H1 (cell line): ENCODE measurements around the gene ADNP. TPM values are rescaled to one million over a fixed set of nuclear protein-coding genes. Genes with fewer than 3 reads are reported as not detected.

Experiments used
- CTCF ChIA-PET: fragments of 300-600 bp; sonication (Branson Sonifier 250); formaldehyde crosslinking; loops from one replicate; lab custom pipeline; 2021; ENCODE audit not compliant: partially characterized antibody; lab: Charles Lee
- POLR2A ChIA-PET: fragments of 300-600 bp; sonication (Branson Sonifier 250); formaldehyde crosslinking; loops from one replicate; lab custom pipeline; 2021; ENCODE audit warnings: inconsistent platforms; ENCODE audit not compliant: partially characterized antibody; lab: Charles Lee
- DNase-seq, 2 experiments: peaks; one replicate each; pipeline versions ENCODE4 v3.0.0 to v3.0.0-alpha.2; 2010 to 2022; ENCODE audit warnings: low spot score in 2 of 2, low read depth in 1 of 2, mixed read lengths in 1 of 2
- FAIRE-seq: peaks from 2 replicates; lab custom pipeline; 2011; peaks lifted over from hg19 to GRCh38; lab: Jason Lieb, UNC
- H2AFZ ChIP-seq: 2 replicates; pipeline ENCODE4 v1.8.1; 2012; ENCODE audit warnings: low read length, inconsistent platforms
- H2AK5ac ChIP-seq: 2 replicates; pipeline ENCODE4 v1.6.1; 2013; ENCODE audit warnings: low read depth, low read length
- H2BK120ac ChIP-seq: replicated peaks from 2 replicates; pipeline ENCODE3; 2013; ENCODE audit warnings: low read depth, low read length, inconsistent platforms
- H2BK12ac ChIP-seq: 2 replicates; pipeline ENCODE4 v1.6.1; 2013; ENCODE audit warnings: low read depth, low read length
- H2BK15ac ChIP-seq: 2 replicates; pipeline ENCODE4 v1.6.1; 2013; ENCODE audit warnings: low read length
- H2BK20ac ChIP-seq: 2 replicates; pipeline ENCODE4 v1.6.1; 2013; ENCODE audit warnings: low read length
- H2BK5ac ChIP-seq: 2 replicates; pipeline ENCODE4 v1.6.1; 2013; ENCODE audit warnings: low read depth, low read length
- H3K14ac ChIP-seq: 2 replicates; pipeline ENCODE4 v1.6.1; 2013; ENCODE audit warnings: inconsistent platforms; ENCODE audit not compliant: insufficient read length
- H3K18ac ChIP-seq: 2 replicates; pipeline ENCODE4 v1.6.1; 2013; ENCODE audit warnings: low read length; ENCODE audit errors: extremely low read depth
- H3K23ac ChIP-seq: 2 replicates; pipeline ENCODE4 v1.6.1; 2013; ENCODE audit warnings: inconsistent platforms; ENCODE audit not compliant: insufficient read length
- H3K23me2 ChIP-seq: 2 replicates; pipeline ENCODE4 v1.6.1; 2013; ENCODE audit warnings: low read depth, low read length
- H3K27ac ChIP-seq: 2 replicates; pipeline ENCODE4 v1.6.1; 2011; ENCODE audit warnings: low read depth, low read length, inconsistent platforms
- H3K27me3 ChIP-seq, 4 experiments: replicated peaks in 1 of 4; 1 replicate in 1 of 4; 2 replicates in 3 of 4; pipeline versions ENCODE4 v1.6.1 to v1.8.1; 2011 to 2013; ENCODE audit warnings: low read length in 3 of 4, mild to moderate bottlenecking in 3 of 4, inconsistent platforms in 2 of 4, mixed read lengths in 2 of 4, moderate library complexity in 1 of 4; ENCODE audit not compliant: control insufficient read depth in 3 of 4, insufficient read depth in 3 of 4; ENCODE audit errors: extremely low read depth in 1 of 4
- H3K36me3 ChIP-seq, 4 experiments: 2 replicates each; pipeline versions ENCODE4 v1.6.1 to v1.8.1; 2011 to 2013; ENCODE audit warnings: mild to moderate bottlenecking in 4 of 4, low read length in 3 of 4, moderate library complexity in 2 of 4, control low read depth in 1 of 4, inconsistent platforms in 1 of 4; ENCODE audit not compliant: insufficient read depth in 4 of 4, control insufficient read depth in 2 of 4
- H3K4ac ChIP-seq: replicated peaks from 2 replicates; pipeline ENCODE3; 2013; ENCODE audit warnings: low read length, low read depth, mixed read lengths, inconsistent platforms; ENCODE audit not compliant: insufficient read length
- H3K4me1 ChIP-seq, 4 experiments: replicated peaks in 1 of 4; 1 replicate in 1 of 4; 2 replicates in 3 of 4; pipeline versions ENCODE4 v1.6.1 to v1.8.1; 2011 to 2013; ENCODE audit warnings: low read length in 3 of 4, inconsistent platforms in 2 of 4, mixed read lengths in 1 of 4; ENCODE audit not compliant: insufficient read depth in 4 of 4, control insufficient read depth in 3 of 4
- H3K4me2 ChIP-seq, 2 experiments: 2 replicates each; pipeline versions ENCODE4 v1.6.1 to v1.8.1; 2011 to 2013; ENCODE audit warnings: low read depth in 2 of 2, low read length in 2 of 2, control low read depth in 1 of 2, inconsistent platforms in 1 of 2, mild to moderate bottlenecking in 1 of 2; ENCODE audit not compliant: insufficient read depth in 1 of 2
- H3K4me3 ChIP-seq, 4 experiments: fragments of 200-600, 300-600 bp in 1 of 4; sonication (generic), shearing (Covaris generic), sonication (Bioruptor Twin) in 1 of 4; 2 replicates each; pipeline versions ENCODE4 v1.5.1 to v1.8.1; 2011 to 2016; ENCODE audit warnings: low read length in 4 of 4, low read depth in 3 of 4, control low read depth in 2 of 4, inconsistent platforms in 2 of 4, mild to moderate bottlenecking in 2 of 4, mixed read lengths in 1 of 4, moderate library complexity in 1 of 4; ENCODE audit not compliant: insufficient read depth in 2 of 4; ENCODE audit errors: extremely low read depth in 1 of 4
- H3K56ac ChIP-seq: replicated peaks from 2 replicates; pipeline ENCODE3; 2013; ENCODE audit warnings: low read depth, mild to moderate bottlenecking, mixed read lengths, low read length, inconsistent platforms; ENCODE audit not compliant: insufficient read length
- H3K79me1 ChIP-seq: 2 replicates; pipeline ENCODE4 v1.6.1; 2013; ENCODE audit warnings: low read depth, low read length, control low read depth
- H3K79me2 ChIP-seq, 2 experiments: 2 replicates each; pipeline versions ENCODE4 v1.6.1 to v1.8.1; 2012 to 2013; ENCODE audit warnings: low read length in 2 of 2, mild to moderate bottlenecking in 2 of 2, inconsistent platforms in 1 of 2; ENCODE audit not compliant: insufficient read depth in 2 of 2, control insufficient read depth in 1 of 2
- H3K9ac ChIP-seq, 4 experiments: replicated peaks in 1 of 4; 1 replicate in 1 of 4; 2 replicates in 3 of 4; pipeline versions ENCODE4 v1.6.1 to v1.8.1; 2011 to 2013; ENCODE audit warnings: low read depth in 3 of 4, low read length in 3 of 4, control low read depth in 2 of 4, mild to moderate bottlenecking in 2 of 4, moderate library complexity in 2 of 4, inconsistent platforms in 1 of 4; ENCODE audit errors: extremely low read depth in 1 of 4
- H3K9me3 ChIP-seq, 2 experiments: 2 replicates each; pipeline versions ENCODE4 v1.6.1 to v1.8.1; 2012 to 2013; ENCODE audit warnings: mild to moderate bottlenecking in 2 of 2, moderate library complexity in 2 of 2, control low read depth in 1 of 2, inconsistent platforms in 1 of 2, low read depth in 1 of 2, low read length in 1 of 2, mixed read lengths in 1 of 2; ENCODE audit not compliant: insufficient read depth in 2 of 2
- H4K20me1 ChIP-seq, 2 experiments: replicated peaks in 1 of 2; 2 replicates each; pipeline versions ENCODE3 to v1.8.1; 2011 to 2013; ENCODE audit warnings: inconsistent platforms in 2 of 2, low read length in 2 of 2, mild to moderate bottlenecking in 1 of 2; ENCODE audit not compliant: insufficient read depth in 2 of 2, control insufficient read depth in 1 of 2
- H4K5ac ChIP-seq: 2 replicates; pipeline ENCODE4 v1.6.1; 2013; ENCODE audit warnings: low read length, low read depth, mixed read lengths, inconsistent platforms; ENCODE audit not compliant: insufficient read length
- H4K8ac ChIP-seq: 2 replicates; pipeline ENCODE4 v1.8.0; 2013; ENCODE audit warnings: mild to moderate bottlenecking, moderate library complexity, low read length, inconsistent platforms; ENCODE audit not compliant: insufficient read depth; ENCODE audit errors: extremely low read depth
- H4K91ac ChIP-seq: replicated peaks from 2 replicates; pipeline ENCODE3; 2013; ENCODE audit warnings: low read length, mixed read lengths, inconsistent platforms; ENCODE audit not compliant: insufficient read length
- BCL11A ChIP-seq, 2 experiments: IDR thresholded peaks; one replicate each; pipeline ENCODE4 v1.6.1; 2011; ENCODE audit warnings: low read depth in 2 of 2, low read length in 2 of 2, mild to moderate bottlenecking in 2 of 2
- WGBS, 2 experiments: shearing (Covaris generic) in 1 of 2; methylation state at CpG; one replicate each; pipeline versions ENCODE4 v1.1.6 to v1.1.7; 2013 to 2015; ENCODE audit warnings: low lambda C conversion rate in 2 of 2, mixed read lengths in 2 of 2, inconsistent platforms in 1 of 2, low coverage in 1 of 2, missing lambda C conversion rate in 1 of 2; ENCODE audit not compliant: insufficient replicate concordance in 2 of 2, insufficient coverage in 1 of 2, insufficient read length in 1 of 2; ENCODE audit errors: extremely low coverage in 1 of 2, missing lambda C conversion rate in 1 of 2; 5-methylcytosine and 5-hydroxymethylcytosine counted together
- polyA plus RNA-seq, 7 experiments: library from polyadenylated mRNA; depleted of rRNA in 3 of 7; stranded (reverse) in 5 of 7; unstranded in 2 of 7; fragments of >200 nt in 5 of 7; fragments of 200-250 nt in 2 of 7; gene quantifications; 1 replicate in 5 of 7; 2 replicates in 1 of 7; 4 replicates in 1 of 7; pipeline versions ENCODE4 v1.2.1 to v1.2.3, GENCODE V29; 2011 to 2013; ENCODE audit warnings: missing spikeins in 2 of 7, mixed read lengths in 2 of 7
- total RNA-seq: library from RNA; stranded (reverse); fragmentation: NEBNext Ultra II Directional; extraction: Animal tissue kit (Norgen Biotek cat#: 25700); gene quantifications from 2 replicates; pipeline ENCODE4 v1.2.1, GENCODE V29; 2021

Gene ADNP
- total and polyA plus RNA-seq, 2 of the 8 experiments (the other 6 are each of a cell fraction or from before 2014, with no cell fraction given) = 31.6 to 123 TPM

DNA sequence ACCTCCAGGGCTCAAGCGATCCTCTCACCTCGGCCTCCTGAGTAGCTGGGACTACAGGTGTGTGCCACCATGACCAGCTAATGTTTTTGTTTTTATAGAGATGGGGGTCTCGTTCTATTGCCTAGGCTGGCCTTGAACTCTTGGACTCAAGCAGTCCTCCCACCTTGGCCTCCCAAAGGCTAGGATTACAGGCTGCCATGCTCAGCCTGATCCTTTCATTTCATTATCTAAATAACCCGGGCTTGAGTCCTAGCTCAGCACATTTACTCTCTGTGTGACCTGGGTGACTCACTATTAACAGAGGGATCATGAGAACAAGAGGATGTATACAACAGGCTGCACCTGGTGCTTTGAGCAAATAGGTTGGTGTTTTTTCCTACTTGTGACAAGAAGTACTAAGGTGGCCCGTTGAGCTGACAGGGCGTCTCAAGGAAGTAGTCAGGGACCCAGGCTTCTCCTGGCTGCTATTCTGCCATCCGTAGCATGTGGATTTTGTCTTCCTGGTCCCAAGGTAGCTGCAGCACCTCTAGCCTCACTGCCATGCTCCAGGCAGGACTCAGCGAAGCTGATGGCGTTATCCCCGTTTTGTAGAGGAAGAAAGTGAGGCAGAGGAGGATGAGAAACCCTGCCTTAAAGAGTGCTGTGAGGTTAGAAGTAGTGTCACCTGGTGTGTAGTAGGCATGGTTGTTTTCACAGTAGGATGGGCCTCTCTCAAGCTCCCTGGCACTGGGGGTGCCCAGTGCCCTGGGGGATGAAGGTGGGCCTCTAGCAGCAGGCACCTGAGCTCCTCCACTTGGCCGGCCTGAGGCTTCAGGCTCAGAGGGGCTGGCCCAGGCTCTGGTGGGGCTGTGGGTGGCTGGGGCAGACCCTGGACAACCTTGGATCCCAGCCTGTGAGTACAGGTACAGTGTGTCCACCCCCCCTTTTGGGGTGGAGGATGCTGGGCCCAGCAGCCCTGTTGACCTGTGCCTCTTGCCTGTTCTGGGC, 62.4 kb downstream of the ADNP start:
- Histone ChIP-seq H3K23me2 (peaks cover 3% of the 10 kb centered on the region; the same call in 1 of the 2 replicates), H4K20me1 (no peaks in the 10 kb centered on the region), H4K5ac (no peak overlapping the region), H3K27ac (no peak overlapping the region), H3K14ac (no peak overlapping the region), H2AK5ac (no peak overlapping the region), H3K9me3 (no peaks in the 10 kb centered on the region), H2BK12ac (peak overlapping the region; percentile 10; the same call in 1 of the 2 replicates), H3K4ac (no peak overlapping the region), H3K79me1 (no peaks in the 10 kb centered on the region), H3K36me3 (peaks cover 0 to 2% (median 0%) of the 10 kb centered on the region in 4 experiments; a peak in 1 of 8 replicates), H3K18ac (no peak overlapping the region), H2BK15ac (peak overlapping the region; percentile 81; the same call in 1 of the 2 replicates), H4K91ac (no peak overlapping the region), H2BK120ac (no peak overlapping the region), H3K27me3 (no peaks in the 10 kb centered on the region), H3K4me2 (no peak overlapping the region), H2BK5ac (peak overlapping the region; percentile 60; the same call in 1 of the 2 replicates), H3K4me1 (peaks cover 10 to 25% (median 18%) of the 10 kb centered on the region in 4 experiments), H3K9ac (no peak overlapping the region), H4K8ac (peak overlapping the region; percentile 43; the same call in 1 of the 2 replicates), H3K23ac (no peak overlapping the region), H3K79me2 (no peaks in the 10 kb centered on the region), H3K56ac (no peak overlapping the region), H3K4me3 (no peak overlapping the region), H2AFZ (no peak overlapping the region), H2BK20ac (no peak overlapping the region)
- 90% methylated on average over 11 of the region's 11 CpGs; no CpG with 5 or more reads in 1 of the 2 experiments for WGBS, 2 experiments
- ChIA-PET CTCF (interaction anchor here (1.2 to 2.0 kb wide), 6 partner anchors 10 to 74 kb away, joined by 3 to 11 read pairs (median 4); partner anchors contain the start of gene BCAS4), POLR2A (interaction anchor here (2.4 kb wide), 1 partner anchor 12 kb away, joined by 7 read pairs; no protein-coding TSS in a partner anchor)
- TF ChIP-seq BCL11A (IDR thresholded peaks at IDR 0.05; ENCODE audit: low read depth in 2 of 2, low read length in 2 of 2) = no peak
- no peak for DNase-seq
- no peak for FAIRE-seq
